Smooth muscle cell (in vitro differentiated cells): Measurements from ENCODE around the gene FLRT1. TPM values are rescaled to one million over a fixed set of nuclear protein-coding genes. Genes with fewer than 3 reads are reported as not detected.

Experiments used
- DNase-seq: peaks from one replicate; lab custom pipeline; 2025; ENCODE audit not compliant: unreplicated experiment; lab: John Stamatoyannopoulos, UW
- H2AFZ ChIP-seq: fragments of 200-600 bp; sonication (generic); 2 replicates; pipeline ENCODE4 v1.6.0; 2016; ENCODE audit warnings: antibody characterized with exemption, low read depth, mild to moderate bottlenecking
- H3F3A ChIP-seq: fragments of 200-600 bp; sonication (generic); 2 replicates; pipeline ENCODE4 v1.6.0; 2017; ENCODE audit warnings: antibody characterized with exemption, low read depth
- H3K27ac ChIP-seq: fragments of 200-600 bp; sonication (generic); 2 replicates; pipeline ENCODE4 v1.5.1; 2016; ENCODE audit warnings: low read depth, mild to moderate bottlenecking
- H3K27me3 ChIP-seq: fragments of 200-600 bp; sonication (generic); 2 replicates; pipeline ENCODE4 v1.6.1; 2016; ENCODE audit warnings: low read depth, mild to moderate bottlenecking
- H3K36me3 ChIP-seq: fragments of 200-600 bp; sonication (generic); 2 replicates; pipeline ENCODE4 v1.5.1; 2016; ENCODE audit warnings: low read depth
- H3K4me1 ChIP-seq: fragments of 200-600 bp; sonication (generic); 2 replicates; pipeline ENCODE4 v1.5.1; 2016; ENCODE audit warnings: low read depth
- H3K4me2 ChIP-seq: fragments of 200-600 bp; sonication (generic); 2 replicates; pipeline ENCODE4 v1.6.0; 2016; ENCODE audit warnings: mild to moderate bottlenecking
- H3K4me3 ChIP-seq: fragments of 200-600 bp; sonication (generic); 2 replicates; pipeline ENCODE4 v1.5.1; 2016; ENCODE audit warnings: mild to moderate bottlenecking
- H3K79me2 ChIP-seq: fragments of 200-600 bp; sonication (generic); 2 replicates; pipeline ENCODE4 v1.6.0; 2016; ENCODE audit warnings: low read depth, mild to moderate bottlenecking
- H3K9ac ChIP-seq: fragments of 200-600 bp; sonication (generic); 2 replicates; pipeline ENCODE4 v1.6.0; 2016; ENCODE audit warnings: low read depth
- H3K9me3 ChIP-seq: fragments of 200-600 bp; sonication (generic); replicated peaks from 2 replicates; pipeline ENCODE4 v1.5.1; 2016; ENCODE audit warnings: low read depth
- H4K20me1 ChIP-seq: fragments of 200-600 bp; sonication (generic); 2 replicates; pipeline ENCODE4 v1.6.0; 2016; ENCODE audit warnings: low read depth
- WGBS: methylation state at CpG from one replicate; pipeline ENCODE4 v1.1.7; 2016; ENCODE audit warnings: low lambda C conversion rate; 5-methylcytosine and 5-hydroxymethylcytosine counted together
- polyA plus RNA-seq: library from polyadenylated mRNA; unstranded; fragments of >200 nt; fragmentation: Nextera tagmentation; extraction: Ambion mirVana; gene quantifications from 2 replicates; pipeline ENCODE4 v1.2.1, GENCODE V29; 2016
- total RNA-seq: library from RNA; depleted of rRNA; stranded (reverse); fragments of >200 nt; gene quantifications from 2 replicates; pipeline ENCODE4 v1.2.3, GENCODE V29; 2014
- TF ChIP-seq, protein P1 (sequence below): fragments of 200-600 bp; sonication (generic); IDR thresholded peaks from 2 replicates; pipeline ENCODE4 v1.5.1; 2017; ENCODE audit warnings: borderline replicate concordance, mild to moderate bottlenecking, antibody characterized with exemption; ENCODE audit not compliant: insufficient read depth, poor library complexity, severe bottlenecking

Gene FLRT1
- total and polyA plus RNA-seq, 2 experiments from 2014 or later, result 0.26 to 0.76 TPM

DNA sequence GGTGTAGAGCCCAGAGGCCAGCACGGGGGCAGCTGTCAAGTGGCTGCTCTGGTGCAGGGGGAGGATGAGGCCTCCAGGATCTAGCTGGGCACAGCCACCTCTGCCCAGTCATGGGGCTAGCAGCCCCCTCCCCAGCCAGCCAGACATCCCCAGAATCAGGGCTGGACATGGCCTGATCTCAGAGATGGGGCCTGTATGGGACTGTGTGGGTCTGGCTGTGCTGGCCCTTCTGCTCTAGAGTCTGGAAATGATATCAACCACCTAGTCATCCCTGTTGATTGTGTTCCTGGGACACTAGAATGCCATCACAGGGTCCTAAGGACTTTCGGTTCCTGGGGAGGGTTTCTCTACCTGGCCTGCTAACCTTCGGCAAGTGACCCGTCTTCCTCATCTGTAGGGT is 2.8 kb downstream of the FLRT1 start:
- Histone ChIP-seq H3K27me3 (peaks cover 57% of the 10 kb centered on the region), H3K4me2 (no peak overlapping the region), H3K36me3 (no peaks in the 10 kb centered on the region), H3K27ac (no peak overlapping the region), H4K20me1 (peaks cover 58% of the 10 kb centered on the region), H3K4me1 (peaks cover 20% of the 10 kb centered on the region), H3F3A (no peaks in the 10 kb centered on the region), H3K79me2 (no peaks in the 10 kb centered on the region), H3K9ac (no peak overlapping the region), H2AFZ (no peak overlapping the region), H3K9me3 (no peaks in the 10 kb centered on the region), H3K4me3 (no peak overlapping the region)
- no peak for DNase-seq
- TF ChIP-seq, protein P1, sequence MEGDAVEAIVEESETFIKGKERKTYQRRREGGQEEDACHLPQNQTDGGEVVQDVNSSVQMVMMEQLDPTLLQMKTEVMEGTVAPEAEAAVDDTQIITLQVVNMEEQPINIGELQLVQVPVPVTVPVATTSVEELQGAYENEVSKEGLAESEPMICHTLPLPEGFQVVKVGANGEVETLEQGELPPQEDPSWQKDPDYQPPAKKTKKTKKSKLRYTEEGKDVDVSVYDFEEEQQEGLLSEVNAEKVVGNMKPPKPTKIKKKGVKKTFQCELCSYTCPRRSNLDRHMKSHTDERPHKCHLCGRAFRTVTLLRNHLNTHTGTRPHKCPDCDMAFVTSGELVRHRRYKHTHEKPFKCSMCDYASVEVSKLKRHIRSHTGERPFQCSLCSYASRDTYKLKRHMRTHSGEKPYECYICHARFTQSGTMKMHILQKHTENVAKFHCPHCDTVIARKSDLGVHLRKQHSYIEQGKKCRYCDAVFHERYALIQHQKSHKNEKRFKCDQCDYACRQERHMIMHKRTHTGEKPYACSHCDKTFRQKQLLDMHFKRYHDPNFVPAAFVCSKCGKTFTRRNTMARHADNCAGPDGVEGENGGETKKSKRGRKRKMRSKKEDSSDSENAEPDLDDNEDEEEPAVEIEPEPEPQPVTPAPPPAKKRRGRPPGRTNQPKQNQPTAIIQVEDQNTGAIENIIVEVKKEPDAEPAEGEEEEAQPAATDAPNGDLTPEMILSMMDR, result no peak
- WGBS, result 96% methylated on average over 4 of the region's 4 CpGs

DNA sequence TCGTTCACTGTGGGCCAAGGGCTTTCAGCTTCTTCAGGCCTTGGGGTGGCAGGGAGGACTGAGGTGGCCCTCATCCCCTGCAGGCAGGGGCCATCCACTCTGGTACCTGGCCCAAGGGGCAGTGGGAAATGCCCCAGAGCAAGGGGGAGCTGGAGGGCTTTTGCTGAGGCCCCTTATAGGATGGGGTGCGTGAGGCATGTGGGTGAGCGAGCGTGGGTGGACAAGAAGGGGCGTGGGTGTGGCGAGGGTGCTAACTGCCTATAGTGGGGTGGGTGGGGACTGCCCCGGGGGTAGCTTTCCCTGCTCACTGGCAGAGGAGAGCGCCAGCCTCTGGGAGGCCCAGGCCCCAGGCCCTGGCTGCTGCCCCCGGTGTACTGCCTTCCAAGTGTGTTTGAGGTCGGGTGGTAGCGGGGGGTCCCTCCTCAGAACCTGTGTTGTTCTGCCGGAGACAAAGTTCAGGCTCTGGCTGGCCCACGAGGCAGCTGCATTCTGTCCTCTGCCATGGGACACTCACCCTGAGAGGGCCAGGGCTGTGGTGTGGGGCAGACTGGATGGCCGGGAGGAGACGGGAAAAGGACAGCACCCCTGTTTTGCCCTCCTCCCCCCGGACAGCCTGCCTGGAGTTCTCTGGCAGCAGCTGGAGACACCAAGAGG is 3.4 kb downstream of the FLRT1 start:
- Histone ChIP-seq H3K27me3 (peaks cover 50% of the 10 kb centered on the region), H3K9ac (no peak overlapping the region)
- 91% methylated on average over 8 of the region's 16 CpGs for WGBS

DNA sequence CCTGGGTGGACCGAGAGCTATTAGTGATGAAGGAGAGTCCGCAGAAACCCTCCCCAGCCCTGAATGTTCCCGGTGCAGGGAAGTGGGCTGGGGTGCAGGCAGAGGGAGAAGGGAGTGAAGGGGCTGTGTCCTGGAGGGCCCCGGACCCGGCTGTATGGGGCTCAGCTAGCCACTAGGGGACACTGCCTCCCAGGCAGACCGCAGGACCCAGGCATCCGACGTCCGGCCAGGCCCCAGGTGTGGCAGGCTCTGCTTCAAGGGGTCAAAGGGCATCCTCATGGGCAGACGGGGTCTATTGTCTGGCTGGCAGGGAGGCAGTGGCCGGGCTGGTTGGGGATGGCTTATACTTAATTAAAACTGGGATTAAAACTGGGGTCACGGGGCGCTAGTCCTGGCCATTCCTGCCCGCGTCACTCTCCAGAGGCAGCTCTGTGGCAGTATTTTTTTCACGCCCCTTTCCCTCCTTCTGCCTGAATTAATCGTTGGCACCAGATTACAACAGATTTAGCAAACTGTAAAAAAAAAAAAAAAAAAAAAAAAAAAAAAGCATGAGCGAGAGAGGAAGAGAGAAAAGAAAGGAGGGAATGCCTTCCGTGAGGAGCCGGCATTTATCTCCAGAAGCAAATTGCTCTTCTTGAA is 5.1 kb downstream of the FLRT1 start:
- peaks cover 41% of the 10 kb centered on the region for H4K20me1 ChIP-seq
- no peak overlapping the region for H2AFZ ChIP-seq
- no peak overlapping the region for H3K4me2 ChIP-seq
- H3K9me3 ChIP-seq, result no peaks in the 10 kb centered on the region
- no peak for DNase-seq
- peaks cover 20% of the 10 kb centered on the region for H3K4me1 ChIP-seq
- no peak overlapping the region for H3K4me3 ChIP-seq
- H3K27me3 ChIP-seq, result peaks cover 37% of the 10 kb centered on the region
- TF ChIP-seq, protein P1, result peak; percentile 21
- no peaks in the 10 kb centered on the region for H3F3A ChIP-seq
- H3K36me3 ChIP-seq, result no peaks in the 10 kb centered on the region
- H3K9ac ChIP-seq, result no peak overlapping the region
- H3K27ac ChIP-seq, result no peak overlapping the region
- H3K79me2 ChIP-seq, result no peaks in the 10 kb centered on the region
- 73% methylated on average over 18 of the region's 20 CpGs for WGBS

More for the DNA sequence above, 3.4 kb downstream of the FLRT1 start:
- Histone ChIP-seq H3K79me2 (no peaks in the 10 kb centered on the region), H3K9me3 (no peaks in the 10 kb centered on the region), H2AFZ (no peak overlapping the region), H3K4me1 (peaks cover 20% of the 10 kb centered on the region), H3K4me3 (no peak overlapping the region), H3K36me3 (no peaks in the 10 kb centered on the region), H4K20me1 (peaks cover 53% of the 10 kb centered on the region), H3K27ac (no peak overlapping the region), H3F3A (no peaks in the 10 kb centered on the region), H3K4me2 (no peak overlapping the region)
- no peak for DNase-seq
- TF ChIP-seq, protein P1, result no peak

DNA sequence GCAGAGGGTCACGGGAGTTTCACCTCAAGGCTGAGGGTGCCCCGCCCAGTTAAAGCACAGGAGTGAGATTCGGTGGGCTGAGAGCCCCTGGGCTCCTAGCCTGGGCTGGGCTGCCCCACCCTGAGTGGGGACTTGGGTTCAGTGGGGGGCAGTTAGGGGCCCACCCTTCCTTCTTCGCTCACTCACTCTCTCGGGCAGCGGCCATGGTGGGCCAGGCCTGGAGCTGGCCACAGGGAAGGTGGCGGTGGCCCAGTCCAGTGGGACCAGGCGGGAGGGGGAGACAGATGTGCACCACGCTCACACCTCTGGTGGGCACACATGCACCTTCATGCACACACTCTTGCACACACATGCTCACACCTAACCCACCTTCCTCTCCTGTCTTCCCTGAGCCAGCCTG is 6.1 kb downstream of the FLRT1 start:
- peaks cover 31% of the 10 kb centered on the region for H4K20me1 ChIP-seq
- H3F3A ChIP-seq, result no peaks in the 10 kb centered on the region
- H3K79me2 ChIP-seq, result no peaks in the 10 kb centered on the region
- H3K4me2 ChIP-seq, result no peak overlapping the region
- no peak for DNase-seq
- H3K4me3 ChIP-seq, result no peak overlapping the region
- no peak overlapping the region for H3K27ac ChIP-seq
- 92% methylated on average over 9 of the region's 9 CpGs for WGBS
- no peaks in the 10 kb centered on the region for H3K9me3 ChIP-seq
- peaks cover 11% of the 10 kb centered on the region for H3K4me1 ChIP-seq
- no peak overlapping the region for H3K9ac ChIP-seq
- TF ChIP-seq, protein P1, result no peak
- no peaks in the 10 kb centered on the region for H3K36me3 ChIP-seq
- H2AFZ ChIP-seq, result no peak overlapping the region
- H3K27me3 ChIP-seq, result peaks cover 27% of the 10 kb centered on the region
